ENCODE measurements around the gene PNMT. TPM values are rescaled to one million over a fixed set of nuclear protein-coding genes. Genes with fewer than 3 reads are reported as not detected.
A peak's percentile ranks its signal among the peaks of the same experiment; 100 is the strongest.

The PNMT gene
- total RNA-seq, 1 donor from 2014 or later, result 5.1 TPM

GRCh38 chr17:39678340-39679116 is 10.3 kb downstream of the PNMT start:
- no peak for TF ChIP-seq CTCF (IDR thresholded peaks at IDR 0.05)
- Histone ChIP-seq H3K4me1 (peaks cover 23 to 43% of the 10 kb centered on the region in 2 donors), H3K36me3 (peaks cover 2 to 10% of the 10 kb centered on the region in 2 donors), H3K27ac (peak overlapping the region; percentile 90 to 95), H3K9me3 (no peaks in the 10 kb centered on the region), H3K4me3 (no peak overlapping the region), H3K27me3 (no peaks in the 10 kb centered on the region)
- intact Hi-C loops (cut with DNase I), result loop anchor here (1.0 to 2.0 kb wide), 2 partner anchors 10 to 26 kb away; partner anchors contain the start of gene PGAP3
- no peak for DNase-seq (ENCODE audit: low spot score in 2 of 2)

- DNase-seq (ENCODE audit: low spot score in 2 of 2), result no peak
- intact Hi-C loops (cut with DNase I), result loop anchor here (2.0 kb wide), 1 partner anchor 25 kb away; no protein-coding TSS in a partner anchor
- H3K4me3 ChIP-seq, result no peak overlapping the region
- H3K36me3 ChIP-seq, result peaks cover 10 to 19% of the 10 kb centered on the region in 2 donors
- no peaks in the 10 kb centered on the region for H3K9me3 ChIP-seq
- H3K4me1 ChIP-seq, result peaks cover 23 to 38% of the 10 kb centered on the region in 2 donors
- no peak for TF ChIP-seq CTCF (IDR thresholded peaks at IDR 0.05)
- no peaks in the 10 kb centered on the region for H3K27me3 ChIP-seq
- H3K27ac ChIP-seq, result peak overlapping the region; percentile 90 to 95
Observed at GRCh38 chr17:39679521-39680192, 11.4 kb downstream of the PNMT start.

- H3K4me3 ChIP-seq, result no peak overlapping the region
- DNase-seq (ENCODE audit: low spot score in 2 of 2), result no peak
- TF ChIP-seq CTCF (IDR thresholded peaks at IDR 0.05), result no peak
- peaks cover 10 to 21% of the 10 kb centered on the region in 2 donors for H3K36me3 ChIP-seq
- intact Hi-C loops (cut with DNase I), result no loop called here
- peaks cover 1 to 10% of the 10 kb centered on the region in 2 donors for H3K4me1 ChIP-seq
- H3K27me3 ChIP-seq, result no peaks in the 10 kb centered on the region
- H3K9me3 ChIP-seq, result no peaks in the 10 kb centered on the region
- H3K27ac ChIP-seq, result no peak overlapping the region
Observed at GRCh38 chr17:39683295-39683939, 15.2 kb downstream of the PNMT start.

- no peak overlapping the region for H3K27ac ChIP-seq
- no peak for TF ChIP-seq CTCF (IDR thresholded peaks at IDR 0.05)
- H3K4me1 ChIP-seq, result peaks cover 0 to 13% of the 10 kb centered on the region in 2 donors
- H3K36me3 ChIP-seq, result peaks cover 10 to 21% of the 10 kb centered on the region in 2 donors
- DNase-seq (ENCODE audit: low spot score in 2 of 2), result no peak
- H3K27me3 ChIP-seq, result no peaks in the 10 kb centered on the region
- intact Hi-C loops (cut with DNase I), result no loop called here
- H3K9me3 ChIP-seq, result no peaks in the 10 kb centered on the region
- no peak overlapping the region for H3K4me3 ChIP-seq
Observed at GRCh38 chr17:39684369-39685192, 16.3 kb downstream of the PNMT start.

- DNase-seq (ENCODE audit: low spot score in 2 of 2), result no peak
- peak overlapping the region; percentile 92 to 95 for H3K27ac ChIP-seq
- H3K36me3 ChIP-seq, result peaks cover 10 to 18% of the 10 kb centered on the region in 2 donors
- intact Hi-C loops (cut with DNase I), result loop anchor here (1.0 kb wide), 1 partner anchor 43 kb away; the partner anchor contains the start of gene MIEN1
- no peaks in the 10 kb centered on the region for H3K9me3 ChIP-seq
- peaks cover 0 to 13% of the 10 kb centered on the region in 2 donors for H3K4me1 ChIP-seq
- no peaks in the 10 kb centered on the region for H3K27me3 ChIP-seq
- no peak for TF ChIP-seq CTCF (IDR thresholded peaks at IDR 0.05)
- H3K4me3 ChIP-seq, result peak overlapping the region; percentile 50 to 79
Observed at GRCh38 chr17:39687101-39687545, 18.9 kb downstream of the PNMT start.
